HG02571 (cell line): ENCODE data around the gene MDGA2.

Experiments
- ATAC-seq: cut with Tn5 transposase; IDR thresholded peaks from one replicate; pipeline ENCODE4 v1.9.1; 2021; ENCODE audit warnings: mild to moderate bottlenecking, moderate library complexity; ENCODE audit not compliant: unreplicated experiment

Gene MDGA2

DNA sequence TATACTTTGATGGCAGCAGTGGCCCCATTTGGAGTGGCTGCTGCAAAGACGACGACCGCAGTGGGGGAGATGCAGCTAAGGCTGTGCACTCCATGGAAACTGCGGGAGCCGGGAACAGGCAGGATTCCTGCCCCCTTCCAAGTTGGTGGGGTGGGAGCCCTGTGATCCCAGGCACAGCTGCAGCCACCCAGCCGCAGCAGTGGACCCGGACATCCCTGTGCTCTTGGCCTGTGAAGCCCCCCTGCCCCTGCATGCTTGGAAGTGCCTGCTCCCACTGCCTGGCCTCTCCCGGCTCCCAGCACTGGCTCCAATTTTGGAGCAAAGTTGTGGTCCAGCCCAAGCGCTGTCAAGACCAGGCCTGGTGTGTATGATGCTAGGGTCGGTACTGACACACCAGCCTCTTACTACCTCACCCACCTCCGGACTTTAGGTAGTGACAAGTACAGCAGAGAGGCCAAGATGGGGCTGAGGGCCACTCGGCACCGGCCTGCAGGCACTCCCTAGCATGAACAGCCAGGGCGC, 521.1 kb downstream of the MDGA2 start:
- no peak for ATAC-seq

DNA sequence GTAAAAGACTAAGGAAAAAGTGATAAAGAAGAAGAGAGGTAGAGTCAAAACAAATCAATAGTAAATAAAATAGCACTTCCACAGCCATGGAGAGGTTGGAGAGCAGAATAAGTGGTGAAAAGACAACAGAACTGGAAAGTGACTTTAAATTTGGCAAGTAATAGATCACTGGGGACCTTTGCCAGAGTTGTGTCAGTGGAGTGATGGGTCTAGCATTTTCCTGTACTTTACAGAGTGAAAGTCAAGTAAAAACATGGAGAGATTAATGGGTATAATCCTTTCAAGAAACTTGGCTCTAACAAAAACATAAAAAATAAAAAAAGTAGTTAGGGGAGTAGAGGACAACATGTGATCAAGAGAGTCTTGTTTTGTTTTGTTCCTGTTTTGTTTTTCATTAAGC, 521.7 kb downstream of the MDGA2 start:
- ATAC-seq: no peak

DNA sequence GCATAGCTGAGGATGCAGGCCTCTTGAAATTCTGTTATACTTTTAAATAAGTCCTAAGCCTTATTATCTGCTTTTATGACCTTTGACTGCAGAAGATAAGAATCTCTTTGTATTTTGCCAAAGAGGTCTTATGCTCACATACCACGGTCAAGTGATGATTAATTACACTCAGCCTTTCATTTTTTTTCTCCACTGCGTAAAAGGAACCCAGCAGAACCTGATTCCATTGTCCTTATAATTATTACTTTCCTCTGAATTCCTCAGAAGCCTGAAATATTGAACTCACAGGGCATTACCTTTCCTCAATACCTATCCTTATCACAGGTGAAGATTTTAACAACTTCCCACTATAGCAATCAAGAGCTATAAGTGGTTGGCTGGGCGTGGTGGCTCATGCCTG, 525.1 kb downstream of the MDGA2 start:
- ATAC-seq: no peak

DNA sequence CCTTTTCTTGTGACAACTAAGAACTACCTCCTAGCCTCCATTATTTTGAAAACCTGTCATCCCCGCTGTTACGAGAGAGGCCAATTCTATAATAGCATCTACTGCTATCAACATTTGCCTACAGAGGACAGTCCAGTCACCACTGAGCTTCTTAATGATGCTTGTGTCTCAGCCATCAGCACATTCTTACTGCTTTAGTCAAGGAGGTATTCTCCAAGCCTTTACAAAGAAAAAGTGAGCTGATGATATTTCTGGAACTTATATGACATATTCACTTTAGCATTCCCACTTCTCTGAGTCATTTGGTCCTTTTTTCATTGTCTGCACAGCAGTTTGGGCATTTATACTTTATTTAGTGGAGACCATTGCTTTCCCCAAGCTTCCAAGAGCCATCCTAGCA, 526.1 kb downstream of the MDGA2 start:
- no peak for ATAC-seq

DNA sequence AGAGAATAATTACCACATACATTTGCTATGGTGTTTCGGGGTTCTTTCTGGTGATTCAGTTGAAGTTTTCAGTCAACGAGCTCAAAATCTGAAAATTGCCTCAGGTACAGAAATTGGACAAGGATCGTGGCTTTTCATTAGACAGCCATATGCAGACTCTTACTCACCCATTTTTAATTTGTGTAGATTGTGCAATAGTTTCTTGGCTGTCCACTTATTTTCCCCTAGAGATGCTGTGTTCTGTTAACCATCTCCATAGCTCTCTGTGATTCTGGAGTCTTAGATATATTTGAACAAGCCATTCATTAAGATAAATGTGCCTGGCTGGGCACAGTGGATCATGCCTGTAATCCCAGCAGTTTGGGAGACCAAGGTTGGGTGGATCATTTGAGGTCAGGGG, 526.7 kb downstream of the MDGA2 start:
- no peak for ATAC-seq

DNA sequence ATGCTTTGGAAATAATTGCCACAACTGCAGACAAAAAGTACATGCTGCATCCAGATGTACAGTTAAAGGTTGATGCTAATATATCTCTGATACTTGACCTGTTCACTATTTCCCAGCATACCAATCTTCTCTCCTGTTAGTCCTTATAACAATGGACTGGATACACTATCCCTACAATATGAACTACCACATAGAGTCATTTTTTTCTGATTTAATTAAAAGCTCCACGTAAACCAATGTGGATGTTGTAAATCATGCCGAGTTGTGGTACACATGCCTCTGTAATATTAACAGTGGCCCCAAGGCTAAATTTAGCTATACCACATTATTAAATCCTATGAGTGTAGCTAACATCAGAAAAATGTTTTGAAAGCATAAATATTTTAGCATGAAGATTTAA, 554.8 kb downstream of the MDGA2 start:
- no peak for ATAC-seq

DNA sequence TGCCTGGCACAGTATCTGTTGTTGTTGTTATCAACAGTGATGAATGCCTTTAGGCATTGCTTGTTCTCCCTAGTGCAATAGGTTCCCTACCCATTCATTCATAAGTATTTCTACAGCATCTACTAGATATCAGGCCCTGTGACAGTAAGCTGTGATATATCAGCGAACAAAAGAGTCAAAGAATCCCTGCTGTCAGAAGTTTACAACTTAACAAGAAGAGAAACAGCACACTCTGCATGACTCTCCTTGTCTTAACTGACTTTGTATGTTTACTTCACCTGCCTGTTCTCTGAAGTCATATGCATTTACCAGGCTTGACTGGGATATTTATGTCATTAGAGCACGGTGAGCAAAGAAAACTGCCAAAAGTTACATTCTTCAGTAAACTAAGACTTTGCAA, 571.6 kb downstream of the MDGA2 start:
- no peak for ATAC-seq

DNA sequence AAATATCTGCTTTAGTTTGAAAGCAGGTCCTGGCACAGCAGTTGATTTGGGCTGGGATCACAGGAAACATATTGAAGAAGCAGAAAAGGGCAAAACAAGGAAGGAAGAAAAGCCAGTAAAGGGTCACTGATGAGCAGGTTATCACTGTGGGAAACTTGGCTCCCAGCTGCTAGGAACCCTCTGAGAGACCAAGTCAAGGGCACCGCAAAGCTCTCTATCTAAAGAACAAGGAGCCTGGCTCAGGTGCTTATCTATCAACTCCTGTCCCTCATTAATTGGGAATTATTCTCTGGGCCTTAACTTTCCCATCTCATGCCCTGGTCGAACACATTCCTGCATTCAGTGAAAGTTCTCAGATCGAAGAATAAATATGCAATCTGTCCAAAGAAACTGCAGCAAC, 572.9 kb downstream of the MDGA2 start:
- ATAC-seq: no peak

DNA sequence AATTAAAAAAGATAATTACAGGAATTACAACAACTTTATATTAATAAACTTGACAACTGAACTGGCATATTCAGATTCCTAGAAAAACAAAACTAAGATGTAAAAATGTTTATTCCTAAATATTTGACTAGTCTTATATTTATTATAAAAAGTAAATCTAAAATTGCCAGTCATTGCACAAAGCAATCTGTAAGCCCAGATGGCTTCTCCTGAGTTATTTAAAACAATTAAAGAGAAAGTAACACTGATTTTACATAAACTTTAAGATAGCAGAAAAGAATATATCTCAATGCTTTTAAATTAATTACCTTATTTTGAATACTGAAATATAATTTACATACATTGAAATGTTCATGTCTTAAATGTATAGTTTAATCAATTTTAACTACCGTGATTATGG, 589.7 kb downstream of the MDGA2 start:
- ATAC-seq: no peak

DNA sequence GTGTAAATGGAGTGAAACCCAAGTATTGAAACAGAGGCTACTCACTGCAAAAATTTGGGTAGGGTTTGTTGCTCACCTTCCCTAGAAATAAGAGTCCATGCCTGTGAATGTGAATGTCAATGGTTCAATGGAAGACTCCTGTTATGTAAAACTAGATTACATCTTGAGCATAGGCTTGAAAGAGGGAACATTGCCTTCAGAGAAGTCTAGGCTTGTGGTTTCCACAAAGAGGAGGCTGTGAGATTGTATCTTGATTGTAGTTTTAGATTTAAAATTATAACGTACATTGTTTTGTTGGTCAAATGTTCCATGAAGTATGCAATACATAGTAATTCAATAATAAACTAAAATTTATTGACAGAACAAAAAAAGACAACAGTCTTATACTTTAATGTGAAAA, 610.1 kb downstream of the MDGA2 start:
- ATAC-seq: no peak

DNA sequence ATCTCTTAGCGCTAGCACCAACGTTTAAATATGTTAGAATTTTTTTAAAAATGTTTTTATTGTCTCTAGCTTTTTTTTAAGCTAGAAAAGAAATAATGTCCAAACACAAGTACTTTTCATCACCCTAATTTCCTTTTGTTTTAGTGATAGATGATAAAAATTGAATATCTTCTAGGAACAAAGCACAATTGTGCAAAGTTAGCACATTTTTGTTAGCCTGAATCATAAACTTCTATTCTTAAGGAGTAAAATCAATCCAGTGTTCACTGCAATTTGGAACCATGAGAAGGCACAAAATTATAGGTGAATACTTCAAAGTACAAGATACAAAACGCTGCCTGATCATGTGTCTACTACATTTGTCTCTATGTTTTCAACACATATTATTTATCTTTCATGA, 615.4 kb downstream of the MDGA2 start:
- no peak for ATAC-seq

DNA sequence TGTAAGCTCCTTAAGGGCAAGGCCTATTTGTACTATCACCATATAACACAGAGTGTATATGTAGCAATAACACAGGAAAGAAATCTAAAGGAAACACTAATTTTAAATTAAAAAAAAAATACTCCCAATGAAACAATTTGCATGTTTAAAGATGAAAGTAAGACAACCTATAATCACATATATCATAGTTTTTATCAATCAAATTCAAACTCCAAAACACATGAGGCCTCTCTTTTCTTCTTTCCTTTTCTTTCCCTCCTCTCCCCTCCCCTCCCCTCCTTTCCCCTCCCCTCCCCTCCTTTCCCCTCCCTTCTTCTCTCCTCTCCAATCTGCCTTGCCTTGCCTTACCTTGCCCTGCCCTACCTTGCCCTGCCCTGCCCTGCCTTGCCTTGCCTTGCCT, 618.0 kb downstream of the MDGA2 start:
- ATAC-seq: no peak

DNA sequence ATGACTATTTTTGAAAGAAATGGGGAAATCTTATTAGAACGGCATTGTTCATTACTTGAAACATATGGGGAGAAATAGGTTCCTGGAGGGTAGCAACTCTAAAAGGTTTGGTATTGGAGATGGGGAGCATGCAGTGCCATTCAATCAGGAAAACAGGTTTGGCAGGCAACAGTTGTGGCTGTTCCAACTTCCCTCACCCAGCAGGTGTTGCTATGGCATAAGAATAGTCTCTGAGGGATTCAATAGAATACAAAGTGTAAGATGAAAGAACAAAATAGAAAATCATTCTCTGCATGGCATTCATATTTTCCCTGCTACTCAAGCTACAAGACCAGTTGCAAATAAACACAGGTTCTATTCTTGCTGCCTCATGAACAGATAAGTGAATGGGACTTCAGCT, 630.6 kb downstream of the MDGA2 start:
- no peak for ATAC-seq

DNA sequence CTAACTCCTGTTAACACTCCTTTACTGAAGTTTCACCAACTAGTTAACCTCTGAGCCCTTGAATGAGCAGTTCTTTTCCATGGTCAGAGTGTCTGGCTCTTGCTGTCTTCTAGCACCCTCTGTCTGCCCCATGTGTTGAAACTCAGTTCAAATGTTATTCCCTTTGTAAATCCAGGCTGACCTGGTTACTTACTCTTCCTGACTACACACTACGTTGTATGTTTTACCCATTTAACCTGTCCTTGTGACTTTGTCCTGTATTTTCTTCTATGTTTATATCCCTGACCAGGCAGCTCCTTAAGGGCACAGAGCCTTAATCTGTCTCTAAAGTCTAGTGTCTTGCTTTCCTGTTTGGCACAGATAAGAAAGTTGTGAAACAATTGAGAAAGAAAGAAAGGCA, 634.9 kb downstream of the MDGA2 start:
- ATAC-seq: no peak

DNA sequence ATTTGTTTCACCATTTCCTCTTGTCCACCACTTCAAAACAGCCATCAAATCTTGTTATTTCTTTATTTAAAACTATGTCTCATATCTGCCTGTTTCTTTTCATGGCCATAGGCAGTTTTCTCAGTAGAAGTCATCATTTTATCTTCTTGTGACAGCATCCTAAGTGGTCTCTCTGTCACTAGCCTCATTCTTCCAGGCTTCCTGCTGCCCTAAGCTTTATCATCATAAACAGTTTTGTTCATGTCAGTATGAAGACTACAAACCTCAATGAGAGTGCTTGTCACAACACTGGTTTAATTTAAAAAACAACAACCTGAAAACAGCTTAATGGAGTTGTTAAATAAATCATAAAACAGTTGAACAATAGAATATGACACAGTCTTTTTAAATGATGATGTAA, 636.1 kb downstream of the MDGA2 start:
- no peak for ATAC-seq

DNA sequence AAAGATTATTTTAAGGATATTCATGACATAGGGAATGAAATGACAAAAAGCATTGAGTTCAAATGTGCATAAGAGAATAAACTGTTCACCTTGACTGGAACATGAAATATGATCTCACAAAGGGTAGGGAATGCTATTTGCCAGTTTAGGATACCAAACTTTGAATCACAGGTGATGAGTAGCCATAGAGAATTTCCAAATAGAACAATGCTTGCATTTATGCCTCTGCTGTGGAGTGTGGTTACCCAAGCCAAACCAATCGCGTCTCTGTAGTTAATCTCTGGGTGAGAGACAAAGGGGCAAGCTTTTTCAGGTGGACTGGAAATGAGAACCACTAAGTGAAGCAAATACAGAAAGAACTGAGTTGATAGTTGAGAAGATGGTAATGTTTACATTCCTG, 652.7 kb downstream of the MDGA2 start:
- no peak for ATAC-seq

DNA sequence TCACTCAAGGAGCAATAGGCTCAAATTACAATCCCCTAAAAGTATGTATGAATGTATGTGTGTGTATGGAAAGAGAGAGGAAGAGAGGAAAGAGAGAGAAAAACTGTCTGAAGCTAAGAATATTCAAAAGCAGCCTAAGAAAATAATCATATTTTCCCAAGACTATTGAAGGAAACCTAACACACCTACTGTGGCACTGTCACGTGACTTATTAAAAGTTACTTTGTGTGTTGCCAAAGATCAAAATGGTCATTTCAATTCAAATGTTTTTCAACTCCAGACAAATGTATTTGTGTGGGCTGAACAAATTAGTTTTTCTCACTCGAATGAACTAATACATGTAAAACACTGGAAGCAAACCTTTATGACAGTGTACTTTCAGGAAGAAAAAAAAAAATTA, 654.9 kb downstream of the MDGA2 start:
- ATAC-seq: no peak

DNA sequence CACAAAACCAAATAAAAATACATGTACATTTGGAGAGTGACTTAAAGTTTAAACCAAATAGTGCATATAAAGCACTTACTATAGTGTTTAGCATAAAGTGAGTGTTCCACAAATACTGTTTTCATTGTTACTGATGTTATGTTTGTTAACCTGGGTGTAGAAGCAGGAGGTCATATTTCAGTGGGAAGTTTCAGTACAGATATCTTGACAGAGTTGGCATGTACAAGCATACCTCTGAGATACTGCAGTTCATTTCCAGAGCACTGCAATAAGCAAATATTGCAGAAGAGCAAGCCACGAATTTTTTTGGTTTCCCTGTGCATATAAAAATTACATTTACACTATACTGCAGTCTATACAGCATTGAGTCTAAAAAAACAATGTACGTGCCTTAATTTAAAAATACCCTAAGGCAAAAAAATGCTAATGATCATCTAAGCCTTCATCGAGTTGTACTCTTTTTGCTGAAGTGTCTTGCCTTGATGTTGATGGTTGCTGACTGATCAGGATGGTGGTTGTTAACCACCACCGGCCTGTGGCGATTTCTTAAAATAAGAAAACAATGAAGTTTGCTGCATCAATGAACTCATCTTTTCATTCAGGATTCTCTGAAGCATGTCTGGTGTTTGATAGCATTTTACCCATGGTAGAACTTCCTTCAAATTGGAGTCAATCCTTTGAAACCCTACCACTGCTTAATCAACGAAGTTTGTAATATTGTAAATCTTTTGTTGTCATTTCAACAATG, 662.7 kb downstream of the MDGA2 start:
- ATAC-seq: no peak

DNA sequence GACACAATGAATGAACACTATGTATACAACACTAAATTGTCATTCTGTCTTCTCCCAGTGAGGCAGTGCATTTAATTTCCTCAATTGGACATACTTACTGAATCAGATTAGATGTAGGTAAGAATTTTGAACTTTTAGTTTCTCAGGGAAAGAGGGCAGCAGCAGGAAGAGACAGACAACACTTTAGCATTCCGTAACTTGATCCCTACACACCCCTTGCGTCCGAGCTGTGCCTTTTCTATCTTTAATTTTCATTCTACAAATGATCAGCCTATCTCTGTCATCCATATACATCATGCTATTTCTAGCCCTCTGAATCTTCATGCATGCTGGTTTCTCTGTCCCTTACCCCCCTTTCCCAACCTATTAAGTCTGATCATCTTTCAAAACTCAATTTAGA, 665.8 kb downstream of the MDGA2 start:
- no peak for ATAC-seq

DNA sequence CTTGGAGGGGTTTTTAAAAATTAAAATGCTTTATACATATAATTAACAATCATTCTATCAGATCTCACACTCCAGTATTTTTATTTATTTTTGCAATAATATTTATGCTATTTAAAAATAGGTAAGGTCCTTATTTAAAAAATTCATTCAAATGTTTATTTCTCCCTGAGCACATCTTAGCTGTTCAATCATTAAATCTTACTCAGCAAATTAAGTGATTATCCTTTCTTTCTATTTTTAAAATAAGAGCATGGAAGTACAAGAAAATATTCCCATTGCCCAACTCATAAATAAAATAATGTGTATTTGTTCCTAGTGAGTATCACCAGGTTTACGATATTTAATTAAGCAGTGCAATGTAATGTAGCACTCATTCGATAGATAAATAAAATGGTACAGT, 666.7 kb downstream of the MDGA2 start:
- no peak for ATAC-seq

DNA sequence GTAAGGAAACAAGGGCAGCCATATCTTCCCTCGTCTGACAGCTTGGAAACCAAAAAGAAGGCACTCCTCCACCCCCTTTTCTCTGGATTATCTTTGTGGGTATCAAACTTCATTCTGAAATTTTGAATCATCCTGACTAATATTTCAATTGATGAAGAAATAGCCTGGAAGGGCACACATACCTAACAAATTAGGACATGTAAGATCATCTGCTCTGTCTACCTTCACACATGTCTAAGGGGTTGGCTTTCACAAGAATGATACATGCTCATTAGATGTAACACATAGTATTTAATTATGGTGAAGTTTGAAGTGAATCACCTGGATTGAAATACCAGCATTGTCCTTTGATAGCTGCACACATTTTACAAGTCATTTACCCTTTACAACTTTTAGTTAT, 675.7 kb downstream of the MDGA2 start:
- no peak for ATAC-seq

DNA sequence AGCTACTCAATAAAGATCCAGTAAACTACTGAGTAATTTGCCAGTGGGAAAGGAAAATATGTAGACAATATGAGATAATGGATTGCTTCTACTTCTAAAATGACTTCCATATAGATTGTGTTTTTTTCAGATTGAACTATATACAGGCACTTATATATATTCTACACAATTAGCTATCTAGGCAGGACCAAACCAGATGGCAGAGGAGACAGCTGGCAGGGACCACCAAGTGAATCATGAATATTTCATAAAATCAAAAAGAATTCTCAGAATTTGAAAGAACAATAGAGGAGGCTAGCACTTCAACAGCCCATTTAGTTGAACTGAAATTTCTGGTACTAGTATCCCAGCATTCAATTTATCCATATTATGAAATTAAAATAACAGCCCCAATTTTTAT, 685.8 kb downstream of the MDGA2 start:
- no peak for ATAC-seq

DNA sequence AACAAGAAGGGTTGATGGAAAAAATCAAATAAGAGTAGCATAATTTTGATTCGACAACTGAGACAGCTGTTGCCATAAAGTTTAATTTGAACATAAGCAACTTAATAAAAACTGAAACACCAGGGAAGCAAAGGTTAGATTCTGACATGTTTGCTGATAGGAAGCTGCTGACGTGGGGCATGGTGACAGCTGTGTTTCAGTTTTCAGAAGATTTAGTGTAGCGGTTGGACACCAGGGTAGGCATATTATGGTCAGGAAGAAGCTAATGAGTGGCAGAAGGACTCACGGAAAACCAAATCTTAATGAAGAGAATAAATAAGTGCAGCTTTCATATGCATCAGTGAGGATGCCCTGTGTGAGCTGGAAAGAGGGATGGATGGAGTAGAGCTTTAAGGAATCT, 687.1 kb downstream of the MDGA2 start:
- ATAC-seq: no peak
